Lower leg skin (tissue), 4 donors: Measurements from ENCODE around the gene TBX6. TPM values are rescaled to one million over a fixed set of nuclear protein-coding genes. Genes with fewer than 3 reads are reported as not detected.

Source experiments
- DNase-seq, 2 donors: peaks; one replicate each; pipeline ENCODE4 v3.0.0-alpha.2; 2019; ENCODE audit warnings: low spot score in 2 of 2
- H3K4me3 ChIP-seq: fragments of 200-600 bp; sonication (generic); 2 replicates; pipeline ENCODE4 v1.5.1; 2017; ENCODE audit warnings: mild to moderate bottlenecking, low read depth; ENCODE audit not compliant: poor library complexity, severe bottlenecking
- CTCF ChIP-seq, 3 donors: fragments of 450-650 bp; IDR thresholded peaks; one replicate each; pipeline ENCODE4 v1.5.1; 2016; ENCODE audit warnings: antibody characterized with exemption in 3 of 3, mild to moderate bottlenecking in 3 of 3, moderate library complexity in 2 of 3
- POLR2A ChIP-seq, 2 donors: fragments of 450-650 bp; IDR thresholded peaks; one replicate each; pipeline ENCODE4 v1.6.1; 2016 to 2017; ENCODE audit warnings: antibody characterized with exemption in 2 of 2, mild to moderate bottlenecking in 1 of 2, moderate library complexity in 1 of 2
- WGBS, 2 donors: methylation state at CpG; one replicate each; pipeline ENCODE4 v1.1.5; 2018; 5-methylcytosine and 5-hydroxymethylcytosine counted together
- intact Hi-C: fragments of 100-400 bp; cut with DNase I; formaldehyde crosslinking; loops from one replicate; pipeline ENCODE4 v1.15.0; 2023; ENCODE audit warnings: low total_unique reads
- total RNA-seq, 4 donors: library from RNA; depleted of rRNA; stranded (reverse); fragments of >200 nt; gene quantifications; one replicate each; pipeline ENCODE4 v1.1.0, GENCODE V29; 2016

The TBX6 gene
- total RNA-seq, 4 donors from 2014 or later, result 2.6 to 7.2 (median 3.8) TPM

- no peak overlapping the region for H3K4me3 ChIP-seq
- intact Hi-C loops, result no loop called here
- TF ChIP-seq POLR2A (IDR thresholded peaks at IDR 0.05) (no peak), CTCF (IDR thresholded peaks at IDR 0.05) (no peak)
- no peak for DNase-seq
- WGBS, 2 donors, result 69 to 70% methylated on average over 5 of the region's 5 CpGs
These were observed 51.5 kb downstream of the TBX6 start for GRCh38 chr16:30040221-30040620.

Other genes starting within 250 kb of the TBX6 start
- gene CDIPT, start 228.7 kb downstream of the TBX6 start, total RNA-seq, result 100 to 1,000 TPM in 3 of 4 donors, 10 to 100 TPM in 1; 83.4 to 122 (median 108) TPM
- 100 to 1,000 TPM in 1 of 4 donors, 1 to 10 TPM in 3; 1.4 to 100 (median 3.1) TPM for gene SEZ6L2, start 192.4 kb downstream of the TBX6 start, total RNA-seq
- not detected for gene ASPHD1, start 191.4 kb downstream of the TBX6 start, total RNA-seq
- 10 to 100 TPM; 19.7 to 34.4 (median 26.0) TPM for gene KCTD13, start 165.7 kb downstream of the TBX6 start, total RNA-seq
- gene TMEM219, start 129.8 kb downstream of the TBX6 start, total RNA-seq, result 100 to 1,000 TPM; 118 to 143 (median 130) TPM
- gene TAOK2, start 118.1 kb downstream of the TBX6 start, total RNA-seq, result 10 to 100 TPM; 35.5 to 47.9 (median 38.1) TPM
- 10 to 100 TPM; 13.7 to 28.9 (median 21.5) TPM for gene HIRIP3, start 96.3 kb downstream of the TBX6 start, total RNA-seq
- 100 to 1,000 TPM in 1 of 4 donors, 10 to 100 TPM in 3; 40.9 to 157 (median 61.8) TPM for gene INO80E, start 95.7 kb downstream of the TBX6 start, total RNA-seq
- 1 to 10 TPM in 1 of 4 donors, under 1 TPM in 2, not detected in 1; 0.21 to 2.6 (median 0.69) TPM for gene DOC2A, start 80.9 kb downstream of the TBX6 start, total RNA-seq
- gene C16orf92, start 68.7 kb downstream of the TBX6 start, total RNA-seq, result not detected
- gene TLCD3B, start 60.7 kb downstream of the TBX6 start, total RNA-seq, result not detected
- gene ALDOA, start 26.2 kb downstream of the TBX6 start, total RNA-seq, result 100 to 1,000 TPM; 836 to 988 (median 910) TPM
- 10 to 100 TPM; 53.3 to 75.4 (median 67.4) TPM for gene PPP4C, start 15.9 kb downstream of the TBX6 start, total RNA-seq
- 100 to 1,000 TPM; 185 to 351 (median 229) TPM for gene YPEL3, start 4.3 kb upstream of the TBX6 start, total RNA-seq
- gene GDPD3, start 21.6 kb upstream of the TBX6 start, total RNA-seq, result 10 to 100 TPM in 3 of 4 donors, 1 to 10 TPM in 1; 7.4 to 15.2 (median 11.6) TPM
- gene MAPK3, start 31.3 kb upstream of the TBX6 start, total RNA-seq, result 10 to 100 TPM; 39.6 to 62.3 (median 49.6) TPM
- 10 to 100 TPM; 16.7 to 44.4 (median 27.0) TPM for gene CORO1A, start 91.7 kb upstream of the TBX6 start, total RNA-seq
- gene BOLA2B, start 101.7 kb upstream of the TBX6 start, total RNA-seq, result 100 to 1,000 TPM in 3 of 4 donors, 10 to 100 TPM in 1; 87.6 to 199 (median 147) TPM
- 10 to 100 TPM; 22.1 to 68.1 (median 45.3) TPM for gene SLX1A, start 102.0 kb upstream of the TBX6 start, total RNA-seq
- 10 to 100 TPM in 2 of 4 donors, 1 to 10 TPM in 2; 2.0 to 19.3 (median 11.3) TPM for gene SULT1A3, start 107.3 kb upstream of the TBX6 start, total RNA-seq
- 1 to 10 TPM; 1.4 to 2.4 (median 1.7) TPM for gene NPIPB13, start 156.6 kb upstream of the TBX6 start, total RNA-seq